SK-N-MC (cell line): ENCODE data around the gene SLC24A2.

Experiments used
- EZH2 ChIP-seq: fragments of 200-600 bp; sonication (generic); IDR thresholded peaks from one replicate; pipeline ENCODE4 v1.6.1; 2017; ENCODE audit warnings: antibody characterized with exemption
- POLR2AphosphoS5 ChIP-seq: IDR thresholded peaks from 2 replicates; pipeline ENCODE4 v1.6.1; 2012; ENCODE audit warnings: mild to moderate bottlenecking, low read depth, low read length, borderline replicate concordance

DNA sequence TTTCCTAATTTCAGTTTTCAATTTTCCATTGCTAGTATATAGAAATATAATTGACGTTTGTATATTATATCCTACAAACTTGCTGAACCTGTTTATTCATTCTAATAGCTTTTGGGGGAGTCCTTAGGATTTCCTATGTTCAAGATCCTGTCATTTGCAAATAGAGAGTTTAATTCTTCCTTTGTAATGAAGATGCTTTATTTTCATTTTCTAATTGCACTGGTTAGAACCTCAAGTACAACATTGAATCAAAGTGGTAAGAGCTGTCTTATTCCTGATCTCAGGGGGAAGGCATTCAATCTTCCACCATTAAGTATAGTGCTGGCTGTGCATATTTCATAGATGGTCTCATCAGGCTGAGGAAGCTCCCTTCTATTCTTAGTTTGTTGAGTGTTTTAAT lies 15.6 kb upstream of the SLC24A2 start:
- TF ChIP-seq EZH2 (no peak), POLR2AphosphoS5 (no peak)
